Body of pancreas (tissue), 4 donors: ENCODE results near the gene OLIG2.

Source experiments
- CTCF ChIP-seq, 7 experiments: fragments of 450-650 bp in 4 of 7; fragments of 200-600 bp in 3 of 7; sonication (generic) in 3 of 7; IDR thresholded peaks; one replicate each; pipeline ENCODE4 v1.5.1; 2016 to 2019; ENCODE audit warnings: antibody characterized with exemption in 7 of 7
- POLR2A ChIP-seq, 3 donors: fragments of 450-650 bp; IDR thresholded peaks; one replicate each; pipeline ENCODE4 v1.6.1; 2016; ENCODE audit warnings: antibody characterized with exemption in 3 of 3, mild to moderate bottlenecking in 2 of 3

- TF ChIP-seq CTCF (IDR thresholded peaks at IDR 0.05) = no peak
- TF ChIP-seq POLR2A (IDR thresholded peaks at IDR 0.05) = no peak
Measured at GRCh38 chr21:33021150-33021549, 4.6 kb upstream of the OLIG2 start.
